Pancreas (tissue), 10 donors: Measurements from ENCODE around the gene COPRS. TPM values are rescaled to one million over a fixed set of nuclear protein-coding genes. Genes with fewer than 3 reads are reported as not detected.

Experiments
- ATAC-seq, 4 donors: fragments of 200-7000 bp; cut with Tn5 transposase; one replicate each; pipeline versions ENCODE4 v1.8.0 to v1.9.1; 2020; ENCODE audit warnings: mild to moderate bottlenecking in 4 of 4, moderate library complexity in 4 of 4
- DNase-seq, 6 donors: peaks; one replicate each; pipeline ENCODE4 v3.0.0-alpha.2; 2020
- FAIRE-seq: peaks from 2 replicates; lab custom pipeline; 2012; peaks lifted over from hg19 to GRCh38; lab: Jason Lieb, UNC
- H3K27ac ChIP-seq, 4 donors: fragments of 200-600 bp; sonication (generic); 1 replicate in 3 of 4; 2 replicates in 1 of 4; pipeline versions ENCODE4 v1.5.0 to v1.8.0; 2020
- H3K27me3 ChIP-seq, 4 donors: fragments of 200-600 bp; one replicate each; pipeline ENCODE4 v1.8.0; 2021
- H3K36me3 ChIP-seq, 3 donors: fragments of 200-600 bp; sonication (generic) in 1 of 3; one replicate each; pipeline versions ENCODE4 v1.5.0 to v1.8.0; 2020 to 2021
- H3K4me1 ChIP-seq, 3 donors: fragments of 200-600 bp; one replicate each; pipeline ENCODE4 v1.8.0; 2021
- H3K4me3 ChIP-seq, 4 donors: fragments of 200-600 bp; sonication (generic) in 2 of 4; one replicate each; pipeline versions ENCODE4 v1.5.0 to v1.8.0; 2020 to 2021
- H3K9me3 ChIP-seq, 4 donors: fragments of 200-600 bp; one replicate each; pipeline ENCODE4 v1.8.0; 2021
- CTCF ChIP-seq, 4 donors: fragments of 200-600 bp; sonication (generic) in 3 of 4; IDR thresholded peaks; one replicate each; pipeline versions ENCODE4 v1.5.0 to v1.8.0; 2021; ENCODE audit warnings: antibody characterized with exemption in 4 of 4
- WGBS, 2 donors: extraction: QIAGEN DNeasy Blood & Tissue Kit; methylation state at CpG; one replicate each; pipeline ENCODE4 v1.1.7; 2013; 5-methylcytosine and 5-hydroxymethylcytosine counted together
- intact Hi-C, 3 donors: fragments of 100-400 bp; cut with DNase I; formaldehyde crosslinking; loops; one replicate each; pipeline versions ENCODE4 v1.11.1 to v1.14.2; 2022
- polyA plus RNA-seq, 2 donors: library from polyadenylated mRNA; stranded (reverse); fragments of 200-250 nt; gene quantifications; one replicate each; pipeline ENCODE4 v1.2.3, GENCODE V29; 2013
- total RNA-seq, 6 donors: library from RNA; stranded (reverse); fragmentation: NEBNext Ultra II Directional in 4 of 6; extraction: Animal tissue kit (Norgen Biotek cat#: 25700) in 4 of 6; gene quantifications; one replicate each; pipeline versions ENCODE4 v1.2.1 to v1.2.4, GENCODE V29; 2021 to 2023
- donor health status: healthy with polysubstance abuse.
- donor health status: DM: no; HTN: no; CAD: no; lungs with moderate emphysema.
- donor health status: DM: no; HTN: no; CAD: no.
- donor health status: control.
- donor health status: control.
- donor health status: Bipolar disorder and iron deficiency.
- donor health status: DM: yes; HTN: yes; CAD: no.
- donor health status: DM: no; HTN: no; CAD: no.
- donor health status: DM: no; HTN: no; CAD: no.
- donor health status: DM: yes; HTN: yes; CAD: no.

The COPRS gene
- total and polyA plus RNA-seq, 8 donors, result 14.9 to 43.7 (median 19.4) TPM

GRCh38 chr17:31856750-31857149 is 2.3 kb downstream of the COPRS start:
- H3K4me1 ChIP-seq, result peaks cover 0 to 14% (median 9%) of the 10 kb centered on the region in 3 donors
- WGBS, 2 donors, result 94 to 96% methylated on average over 4 of the region's 4 CpGs
- H3K4me3 ChIP-seq, result no peak overlapping the region
- H3K27ac ChIP-seq, result no peak overlapping the region
- TF ChIP-seq CTCF (IDR thresholded peaks at IDR 0.05), result no peak
- intact Hi-C loops, result no loop called here
- ATAC-seq (no peak), DNase-seq (no peak), FAIRE-seq (no peak)
- no peaks in the 10 kb centered on the region for H3K9me3 ChIP-seq
- H3K27me3 ChIP-seq, result no peaks in the 10 kb centered on the region
- peaks cover 0 to 10% (median 0%) of the 10 kb centered on the region in 3 donors for H3K36me3 ChIP-seq

- FAIRE-seq (no peak), ATAC-seq (no peak), DNase-seq (no peak)
- no peak overlapping the region for H3K27ac ChIP-seq
- 96% methylated on average over 2 of the region's 2 CpGs for WGBS, 2 donors
- intact Hi-C loops, result no loop called here
- no peaks in the 10 kb centered on the region for H3K9me3 ChIP-seq
- no peak for TF ChIP-seq CTCF (IDR thresholded peaks at IDR 0.05)
- no peaks in the 10 kb centered on the region for H3K27me3 ChIP-seq
- no peak overlapping the region for H3K4me3 ChIP-seq
- H3K4me1 ChIP-seq, result peaks cover 0 to 14% (median 9%) of the 10 kb centered on the region in 3 donors
- H3K36me3 ChIP-seq, result peaks cover 0 to 17% (median 0%) of the 10 kb centered on the region in 3 donors
Observed at GRCh38 chr17:31854672-31855071, 4.4 kb downstream of the COPRS start.

GRCh38 chr17:31853911-31854470 is 5.1 kb downstream of the COPRS start:
- Histone ChIP-seq H3K36me3 (peaks cover 0 to 17% (median 0%) of the 10 kb centered on the region in 3 donors), H3K27ac (no peak overlapping the region), H3K9me3 (no peaks in the 10 kb centered on the region), H3K27me3 (no peaks in the 10 kb centered on the region), H3K4me1 (peaks cover 0 to 14% (median 9%) of the 10 kb centered on the region in 3 donors), H3K4me3 (no peak overlapping the region)
- WGBS, 2 donors, result 89 to 91% methylated on average over 7 of the region's 7 CpGs
- intact Hi-C loops, result no loop called here
- no peak for TF ChIP-seq CTCF (IDR thresholded peaks at IDR 0.05)
- no peak for FAIRE-seq
- no peak for ATAC-seq
- no peak for DNase-seq

- peaks cover 4 to 11% (median 11%) of the 10 kb centered on the region in 3 donors for H3K4me1 ChIP-seq
- no peak for FAIRE-seq
- H3K9me3 ChIP-seq, result no peaks in the 10 kb centered on the region
- no peak overlapping the region for H3K27ac ChIP-seq
- H3K36me3 ChIP-seq, result no peaks in the 10 kb centered on the region
- 65 to 83% methylated on average over 3 of the region's 3 CpGs for WGBS, 2 donors
- intact Hi-C loops, result loop anchor here in 2 of 3 donors (10.0 kb wide), 1 partner anchor 410 kb away; no protein-coding TSS in a partner anchor
- no peaks in the 10 kb centered on the region for H3K27me3 ChIP-seq
- no peak for ATAC-seq
- TF ChIP-seq CTCF (IDR thresholded peaks at IDR 0.05), result no peak
- H3K4me3 ChIP-seq, result no peak overlapping the region
- DNase-seq, result no peak
Observed at GRCh38 chr17:31845291-31845690, 13.8 kb downstream of the COPRS start.
